WERI-Rb-1 (cell line): Measurements from ENCODE around the gene DNM3.

Experiments used
- DNase-seq: peaks from one replicate; pipeline ENCODE4 v3.0.0-alpha.2; 2020
- H3K27ac ChIP-seq: fragments of 250-450 bp; sonication (Bioruptor Pico); 2 replicates; pipeline ENCODE4 v1.5.1; 2020; ENCODE audit warnings: mild to moderate bottlenecking, moderate library complexity
- H3K27me3 ChIP-seq: fragments of 250-450 bp; sonication (Bioruptor Pico); 2 replicates; pipeline ENCODE4 v1.5.1; 2021; ENCODE audit warnings: mild to moderate bottlenecking, low read depth, moderate library complexity; ENCODE audit not compliant: insufficient read depth, severe bottlenecking
- H3K36me3 ChIP-seq: fragments of 250-450 bp; sonication (Bioruptor Pico); 2 replicates; pipeline ENCODE4 v1.5.1; 2020; ENCODE audit warnings: mild to moderate bottlenecking, moderate library complexity
- H3K4me3 ChIP-seq: 2 replicates; pipeline ENCODE4 v1.5.1; 2011; ENCODE audit warnings: low read depth, mild to moderate bottlenecking, control low read depth, low read length
- H3K9me3 ChIP-seq: fragments of 250-450 bp; sonication (Bioruptor Pico); 2 replicates; pipeline ENCODE4 v1.5.1; 2021; ENCODE audit warnings: mild to moderate bottlenecking, moderate library complexity; ENCODE audit not compliant: severe bottlenecking
- TF ChIP-seq, protein P1 (sequence below): IDR thresholded peaks from 2 replicates; pipeline ENCODE4 v1.5.1; 2011; ENCODE audit warnings: low read depth, mild to moderate bottlenecking, control low read depth, inconsistent platforms, low read length

DNM3 gene

DNA sequence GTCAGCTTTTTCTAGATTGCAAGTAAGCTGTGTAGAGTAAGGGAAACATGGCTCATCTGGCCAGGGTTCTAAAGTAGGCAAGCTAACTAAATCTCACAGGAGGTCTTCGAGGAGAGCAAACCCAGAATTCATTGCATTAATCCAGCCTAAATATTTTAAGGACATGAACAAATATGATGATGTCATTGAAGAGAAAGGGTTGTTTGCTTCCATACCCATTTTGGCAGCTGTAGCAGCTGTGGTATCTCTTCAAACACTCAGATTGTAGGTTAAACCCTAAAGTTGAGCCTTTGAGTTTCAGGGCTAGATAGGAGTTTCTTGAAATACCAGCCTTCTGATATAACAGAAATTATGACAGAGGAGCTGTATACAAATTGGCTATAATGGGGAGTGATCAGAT, 378.7 kb downstream of the DNM3 start:
- no peak for DNase-seq
- no peaks in the 10 kb centered on the region for H3K36me3 ChIP-seq
- no peak overlapping the region for H3K4me3 ChIP-seq
- no peaks in the 10 kb centered on the region for H3K27me3 ChIP-seq
- H3K27ac ChIP-seq = no peak overlapping the region
- H3K9me3 ChIP-seq = no peaks in the 10 kb centered on the region
- TF ChIP-seq, protein P1, sequence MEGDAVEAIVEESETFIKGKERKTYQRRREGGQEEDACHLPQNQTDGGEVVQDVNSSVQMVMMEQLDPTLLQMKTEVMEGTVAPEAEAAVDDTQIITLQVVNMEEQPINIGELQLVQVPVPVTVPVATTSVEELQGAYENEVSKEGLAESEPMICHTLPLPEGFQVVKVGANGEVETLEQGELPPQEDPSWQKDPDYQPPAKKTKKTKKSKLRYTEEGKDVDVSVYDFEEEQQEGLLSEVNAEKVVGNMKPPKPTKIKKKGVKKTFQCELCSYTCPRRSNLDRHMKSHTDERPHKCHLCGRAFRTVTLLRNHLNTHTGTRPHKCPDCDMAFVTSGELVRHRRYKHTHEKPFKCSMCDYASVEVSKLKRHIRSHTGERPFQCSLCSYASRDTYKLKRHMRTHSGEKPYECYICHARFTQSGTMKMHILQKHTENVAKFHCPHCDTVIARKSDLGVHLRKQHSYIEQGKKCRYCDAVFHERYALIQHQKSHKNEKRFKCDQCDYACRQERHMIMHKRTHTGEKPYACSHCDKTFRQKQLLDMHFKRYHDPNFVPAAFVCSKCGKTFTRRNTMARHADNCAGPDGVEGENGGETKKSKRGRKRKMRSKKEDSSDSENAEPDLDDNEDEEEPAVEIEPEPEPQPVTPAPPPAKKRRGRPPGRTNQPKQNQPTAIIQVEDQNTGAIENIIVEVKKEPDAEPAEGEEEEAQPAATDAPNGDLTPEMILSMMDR = no peak

DNA sequence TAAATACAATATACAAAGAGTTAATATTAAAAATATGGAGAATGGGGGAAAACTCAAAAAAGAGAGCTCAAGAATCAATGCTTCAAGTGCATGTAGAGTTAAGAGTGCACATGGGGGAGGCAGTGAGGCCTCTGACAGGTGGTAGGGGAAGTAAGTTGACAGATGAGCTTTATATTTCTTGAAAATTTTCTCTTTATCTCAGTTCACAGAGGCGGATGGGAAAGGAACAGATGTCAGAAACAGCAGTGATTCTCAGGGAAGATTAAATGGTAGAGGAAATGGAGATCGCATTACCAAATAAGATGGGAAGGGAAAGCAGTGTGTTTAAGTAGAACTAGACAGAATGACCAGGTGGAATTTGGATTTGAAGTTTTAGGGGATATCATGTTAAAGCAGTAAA, 379.1 kb downstream of the DNM3 start:
- H3K9me3 ChIP-seq = no peaks in the 10 kb centered on the region
- no peaks in the 10 kb centered on the region for H3K27me3 ChIP-seq
- H3K36me3 ChIP-seq = no peaks in the 10 kb centered on the region
- TF ChIP-seq, protein P1 = no peak
- DNase-seq = no peak
- H3K4me3 ChIP-seq = no peak overlapping the region
- H3K27ac ChIP-seq = no peak overlapping the region

DNA sequence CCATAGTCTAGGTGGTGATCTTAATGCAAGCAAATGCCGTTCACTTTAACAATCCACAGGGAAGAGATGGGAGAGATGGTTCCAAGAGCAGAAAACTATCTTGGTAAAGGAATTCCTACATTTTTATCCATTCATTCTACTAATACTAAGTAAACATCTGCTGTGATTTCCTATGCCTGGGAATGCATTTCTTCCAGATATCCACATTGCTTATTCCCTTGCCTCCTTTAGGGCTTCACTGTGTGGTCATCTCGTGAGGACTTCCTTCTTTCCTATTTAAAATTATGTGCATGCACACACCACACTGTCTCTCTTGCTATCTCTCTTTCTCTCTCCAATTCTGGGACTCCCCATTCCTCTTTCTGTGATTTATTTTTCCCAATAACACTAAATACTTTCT, 380.1 kb downstream of the DNM3 start:
- H3K27ac ChIP-seq = no peak overlapping the region
- DNase-seq = no peak
- H3K9me3 ChIP-seq = no peaks in the 10 kb centered on the region
- H3K27me3 ChIP-seq = no peaks in the 10 kb centered on the region
- H3K4me3 ChIP-seq = no peak overlapping the region
- TF ChIP-seq, protein P1 = no peak
- H3K36me3 ChIP-seq = no peaks in the 10 kb centered on the region

DNA sequence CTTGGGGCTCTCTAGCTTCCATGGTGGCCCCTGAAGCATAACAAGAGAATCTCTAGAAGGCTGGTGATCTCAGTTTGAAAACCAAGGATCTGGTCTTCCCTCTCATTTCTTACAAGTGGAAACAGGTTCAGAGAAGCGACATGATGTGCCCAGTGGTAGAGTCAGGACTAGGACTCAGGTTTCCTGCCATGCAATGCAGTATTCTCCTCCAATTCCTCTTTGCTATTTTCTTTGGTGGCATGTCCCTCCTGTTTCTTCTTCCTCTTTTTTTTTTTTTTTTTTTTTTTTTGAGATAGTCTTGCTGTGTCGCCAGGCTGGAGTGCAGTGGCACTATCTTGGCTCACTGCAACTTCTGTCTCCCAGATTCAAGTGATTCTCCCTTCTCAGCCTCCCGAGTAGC, 383.6 kb downstream of the DNM3 start:
- Histone ChIP-seq H3K27me3 (no peaks in the 10 kb centered on the region), H3K4me3 (no peak overlapping the region), H3K27ac (no peak overlapping the region), H3K9me3 (no peaks in the 10 kb centered on the region), H3K36me3 (no peaks in the 10 kb centered on the region)
- TF ChIP-seq, protein P1 = no peak
- no peak for DNase-seq

DNA sequence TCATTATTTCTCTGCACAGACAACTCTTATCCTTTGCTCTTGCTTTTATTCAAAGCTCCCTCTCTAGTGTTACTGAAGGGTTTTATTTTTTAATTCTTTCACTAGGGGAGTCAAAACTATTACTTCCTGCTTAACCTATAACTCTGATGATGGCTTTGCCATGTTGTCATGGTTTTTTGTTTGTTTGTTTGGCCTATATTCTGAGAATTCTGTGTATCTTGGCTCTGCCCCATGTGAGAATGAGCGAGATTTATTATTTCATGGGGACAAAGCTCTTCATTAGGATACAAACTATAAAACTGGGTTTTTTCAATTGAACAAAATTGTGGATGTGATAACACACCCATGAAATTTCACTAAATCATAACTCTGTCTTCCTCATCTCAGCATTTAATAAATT, 388.6 kb downstream of the DNM3 start:
- TF ChIP-seq, protein P1 = no peak
- H3K27me3 ChIP-seq = no peaks in the 10 kb centered on the region
- H3K9me3 ChIP-seq = no peaks in the 10 kb centered on the region
- H3K36me3 ChIP-seq = no peaks in the 10 kb centered on the region
- H3K27ac ChIP-seq = no peak overlapping the region
- DNase-seq = no peak
- no peak overlapping the region for H3K4me3 ChIP-seq

DNA sequence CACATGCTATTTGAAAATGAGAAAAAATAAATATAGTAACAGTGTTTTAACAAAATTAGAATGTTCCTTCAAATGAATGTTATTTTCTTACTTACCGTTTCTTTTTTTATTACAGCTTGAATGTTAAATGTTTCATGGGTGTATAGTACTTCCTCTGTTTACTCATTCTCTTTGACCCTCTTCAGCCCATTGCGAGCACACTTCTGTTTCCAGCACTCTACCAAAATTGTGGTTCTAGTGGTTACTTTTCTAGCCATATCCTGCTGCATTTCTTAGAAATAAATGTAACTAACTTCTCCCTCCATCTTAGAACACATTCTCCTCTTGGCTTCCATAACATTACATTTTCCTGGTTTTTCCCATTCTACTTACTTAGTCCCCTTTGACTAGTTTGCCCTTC, 389.2 kb downstream of the DNM3 start:
- Histone ChIP-seq H3K27me3 (no peaks in the 10 kb centered on the region), H3K36me3 (no peaks in the 10 kb centered on the region), H3K4me3 (no peak overlapping the region), H3K27ac (no peak overlapping the region), H3K9me3 (no peaks in the 10 kb centered on the region)
- DNase-seq = no peak
- TF ChIP-seq, protein P1 = no peak
